ENCODE data around the gene CCL21. TPM values are rescaled to one million over a fixed set of nuclear protein-coding genes. Genes with fewer than 3 reads are reported as not detected.

The CCL21 gene
- total and polyA plus RNA-seq, 10 of the 15 experiments (the other 5 are each of a cell fraction or from before 2014, with no cell fraction given), result 0.26 TPM; not detected in 9

GRCh38 chr9:34663303-34663605 is 46.7 kb downstream of the CCL21 start (continued):
- TF ChIP-seq NFYA (IDR thresholded peaks at IDR 0.05; ENCODE audit: borderline replicate concordance, low read depth, low read length), result no peak
- TF ChIP-seq BMI1 (IDR thresholded peaks at IDR 0.05; ENCODE audit: borderline replicate concordance), result no peak
- no peak for TF ChIP-seq IRF5 (IDR thresholded peaks at IDR 0.05; ENCODE audit: borderline replicate concordance)
- TF ChIP-seq NBN (IDR thresholded peaks at IDR 0.05), result no peak
- TF ChIP-seq ASH2L (IDR thresholded peaks at IDR 0.05; ENCODE audit: borderline replicate concordance, low read depth), result no peak
- no peak for TF ChIP-seq ZBTB11 (CRISPR knock-in tag; IDR thresholded peaks at IDR 0.05)
- TF ChIP-seq CEBPB (IDR thresholded peaks at IDR 0.05; ENCODE audit: borderline replicate concordance in 1 of 2, low read depth in 2 of 2, low read length in 2 of 2), result no peak
